ENCODE results near the gene PODN.

The PODN gene

GRCh38 chr1:53131590-53131938, 69.6 kb downstream of the PODN start:
- no peak for DNase-seq (ENCODE audit: low read depth)

GRCh38 chr1:53132176-53132575, 70.2 kb downstream of the PODN start:
- no peak for DNase-seq (ENCODE audit: low read depth)

GRCh38 chr1:53133261-53134041, 71.4 kb downstream of the PODN start:
- no peak for DNase-seq (ENCODE audit: low read depth)

GRCh38 chr1:53134042-53134485, 72.1 kb downstream of the PODN start:
- no peak for DNase-seq (ENCODE audit: low read depth)

Data from T follicular helper cell (primary cell).